GM12801 (cell line): ENCODE data around the gene SLC6A19.

Experiments used
- CTCF ChIP-seq: IDR thresholded peaks from one replicate; pipeline ENCODE4 v1.5.1; 2011; ENCODE audit warnings: control low read depth; ENCODE audit not compliant: insufficient read length; ENCODE audit errors: extremely low read depth

Gene SLC6A19

GRCh38 chr5:1183424-1184162 lies 17.8 kb upstream of the SLC6A19 start:
- TF ChIP-seq CTCF, result no peak

- TF ChIP-seq CTCF, result no peak
These were observed 17.3 kb upstream of the SLC6A19 start for GRCh38 chr5:1184163-1184470.

GRCh38 chr5:1184481-1184880 lies 16.9 kb upstream of the SLC6A19 start:
- TF ChIP-seq CTCF, result no peak

- no peak for TF ChIP-seq CTCF
These were observed 16.3 kb upstream of the SLC6A19 start for GRCh38 chr5:1185038-1185627.

GRCh38 chr5:1185629-1186350 lies 15.6 kb upstream of the SLC6A19 start:
- no peak for TF ChIP-seq CTCF

- TF ChIP-seq CTCF, result no peak
These were observed 14.8 kb upstream of the SLC6A19 start for GRCh38 chr5:1186351-1187233.
